HCT116 (cell line): Measurements from ENCODE around the gene CDON. TPM values are rescaled to one million over a fixed set of nuclear protein-coding genes. Genes with fewer than 3 reads are reported as not detected.

ENCODE experiments used
- ATAC-seq: fragments of 200-7000 bp; cut with Tn5 transposase; 2 replicates; pipeline ENCODE4 v1.9.1; 2020; ENCODE audit warnings: mild to moderate bottlenecking, moderate library complexity
- BruUV-seq: library from RNA; stranded (reverse); fragments of 400-500 nt; replicated peaks from 2 replicates; lab custom pipeline; 2021; lab: Mats Ljungman, UMichigan
- CTCF ChIA-PET: fragments of 300-600 bp; sonication (Branson Sonifier 250); formaldehyde crosslinking; loops from one replicate; lab custom pipeline; 2021; ENCODE audit warnings: antibody characterized with exemption; lab: Charles Lee
- POLR2A ChIA-PET: fragments of 300-600, 350-600 bp; sonication (Branson Sonifier 250); formaldehyde crosslinking; loops from one replicate; lab custom pipeline; 2021; ENCODE audit warnings: antibody characterized with exemption; lab: Charles Lee
- RAD21 ChIA-PET, 2 experiments: fragments of 300-600 bp; sonication (Branson Sonifier 250); formaldehyde crosslinking; loops; one replicate each; lab custom pipeline; 2023; ENCODE audit warnings: low total read pairs in 2 of 2; ENCODE audit not compliant: uncharacterized antibody in 2 of 2, unreplicated experiment in 2 of 2, low non-redundant PET in 1 of 2; lab: Charles Lee
- DNase-seq: peaks from one replicate; pipeline ENCODE4 v3.0.0-alpha.2; 2010; ENCODE audit warnings: low read depth, low spot score
- H2AFZ ChIP-seq: fragments of 200-600 bp; shearing (Covaris generic), sonication (generic); 2 replicates; pipeline ENCODE4 v1.6.1; 2017; ENCODE audit warnings: low read depth, mixed run types, mixed read lengths, antibody characterized with exemption, low read length; ENCODE audit not compliant: poor library complexity, severe bottlenecking
- H3K27ac ChIP-seq: 2 replicates; pipeline ENCODE4 v1.5.1; 2012; ENCODE audit warnings: low read depth, low read length
- H3K27me3 ChIP-seq: fragments of 200-600 bp; sonication (generic); 2 replicates; pipeline ENCODE4 v1.6.1; 2016; ENCODE audit warnings: mixed run types, low read length, mixed read lengths; ENCODE audit not compliant: insufficient read depth
- H3K36me3 ChIP-seq, 2 experiments: fragments of 200-500 bp in 1 of 2; fragments of 200-600 bp in 1 of 2; sonication (Bioruptor generic) in 1 of 2; sonication (generic) in 1 of 2; 2 replicates each; pipeline versions ENCODE4 v1.5.1 to v1.6.1; 2014 to 2016; ENCODE audit warnings: low read length in 2 of 2, inconsistent platforms in 1 of 2, mixed read lengths in 1 of 2, mixed run types in 1 of 2; ENCODE audit not compliant: insufficient read depth in 2 of 2, control insufficient read depth in 1 of 2
- H3K4me1 ChIP-seq, 2 experiments: fragments of 200-600 bp in 1 of 2; sonication (generic) in 1 of 2; 2 replicates each; pipeline versions ENCODE4 v1.5.1 to v1.6.1; 2012 to 2017; ENCODE audit warnings: low read length in 2 of 2, inconsistent platforms in 1 of 2, mild to moderate bottlenecking in 1 of 2, mixed read lengths in 1 of 2, mixed run types in 1 of 2, moderate library complexity in 1 of 2; ENCODE audit not compliant: insufficient read depth in 2 of 2, control insufficient read depth in 1 of 2
- H3K4me2 ChIP-seq: fragments of 200-600 bp; sonication (generic); 2 replicates; pipeline ENCODE4 v1.6.1; 2017; ENCODE audit warnings: mixed run types, low read length, mixed read lengths
- H3K4me3 ChIP-seq, 2 experiments: fragments of 200-600 bp in 1 of 2; sonication (generic) in 1 of 2; replicated peaks in 1 of 2; 2 replicates each; pipeline ENCODE4 v1.5.1; 2011 to 2016; ENCODE audit warnings: low read length in 2 of 2, control low read depth in 1 of 2, low read depth in 1 of 2, mild to moderate bottlenecking in 1 of 2, mixed read lengths in 1 of 2, mixed run types in 1 of 2
- H3K79me2 ChIP-seq: fragments of 200-600 bp; sonication (generic); 2 replicates; pipeline ENCODE4 v1.6.1; 2017; ENCODE audit warnings: mild to moderate bottlenecking, mixed run types, low read length, moderate library complexity, mixed read lengths; ENCODE audit not compliant: insufficient read depth
- H3K9ac ChIP-seq: fragments of 200-600 bp; sonication (generic); 2 replicates; pipeline ENCODE4 v1.6.1; 2016; ENCODE audit warnings: low read length, mixed read lengths
- H3K9me2 ChIP-seq: fragments of 200-600 bp; sonication (generic), shearing (Covaris generic); 2 replicates; pipeline ENCODE4 v1.6.1; 2017; ENCODE audit warnings: mixed run types, mild to moderate bottlenecking, moderate library complexity; ENCODE audit not compliant: insufficient read depth
- H3K9me3 ChIP-seq, 2 experiments: fragments of 200-500 bp in 1 of 2; fragments of 200-600 bp in 1 of 2; sonication (Bioruptor generic) in 1 of 2; sonication (generic) in 1 of 2; 2 replicates each; pipeline ENCODE4 v1.6.1; 2014 to 2017; ENCODE audit warnings: low read length in 2 of 2, mixed read lengths in 2 of 2, inconsistent platforms in 1 of 2, low read depth in 1 of 2, mild to moderate bottlenecking in 1 of 2, mixed run types in 1 of 2, moderate library complexity in 1 of 2; ENCODE audit not compliant: control insufficient read depth in 1 of 2, insufficient read depth in 1 of 2
- H4K20me1 ChIP-seq: fragments of 200-600 bp; sonication (generic), shearing (Covaris generic); 2 replicates; pipeline ENCODE4 v1.6.1; 2017; ENCODE audit warnings: mixed run types, mild to moderate bottlenecking, moderate library complexity; ENCODE audit not compliant: insufficient read depth
- FOSL1 ChIP-seq: IDR thresholded peaks from 2 replicates; pipeline ENCODE4 v1.6.1; 2012; ENCODE audit warnings: low read depth
- POLR2A ChIP-seq: IDR thresholded peaks from 2 replicates; pipeline ENCODE4 v1.7.0; 2011; ENCODE audit warnings: borderline replicate concordance; ENCODE audit not compliant: insufficient read depth, insufficient read length; ENCODE audit errors: extremely low read depth
- intact Hi-C: fragments of 100-400 bp; cut with micrococcal nuclease; formaldehyde crosslinking; loops from 2 replicates; pipeline ENCODE4 v1.10.0; 2022
- total RNA-seq: library from RNA; stranded (reverse); gene quantifications from one replicate; pipeline ENCODE4 v1.2.1, GENCODE V29; 2021; ENCODE audit not compliant: unreplicated experiment
- TF ChIP-seq, protein P1 (sequence below): IDR thresholded peaks from 2 replicates; pipeline ENCODE4 v1.6.1; 2012; ENCODE audit warnings: low read depth

CDON gene
- total RNA-seq, 1 experiment from 2014 or later: 16.9 TPM

DNA sequence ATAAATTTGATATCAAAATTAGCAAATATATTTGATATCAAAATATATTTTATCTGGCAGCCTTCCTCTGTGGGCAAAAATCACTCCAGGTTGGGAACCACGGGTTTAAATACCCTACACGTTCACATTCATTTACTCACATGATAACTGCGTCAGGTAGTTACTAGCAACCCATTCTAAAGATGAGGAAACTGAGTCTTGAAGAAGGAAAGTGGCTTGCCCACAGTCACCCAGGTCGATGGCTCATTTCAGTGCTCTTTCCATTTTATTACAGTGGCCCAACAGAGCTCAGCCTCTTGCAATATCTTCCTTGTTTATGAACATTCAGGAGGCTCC lies 19.2 kb upstream of the CDON start:
- Histone ChIP-seq H3K9ac (no peak overlapping the region), H3K4me3 (no peak overlapping the region), H3K4me1 (peaks cover 0 to 18% of the 10 kb centered on the region in 2 experiments; a peak in 3 of 4 replicates), H2AFZ (no peak overlapping the region), H3K4me2 (no peak overlapping the region), H3K36me3 (no peaks in the 10 kb centered on the region), H3K9me2 (no peaks in the 10 kb centered on the region), H3K9me3 (no peaks in the 10 kb centered on the region), H3K27me3 (no peaks in the 10 kb centered on the region), H4K20me1 (no peaks in the 10 kb centered on the region), H3K27ac (no peak overlapping the region), H3K79me2 (no peaks in the 10 kb centered on the region)
- ATAC-seq (no peak), DNase-seq (no peak)
- ChIA-PET POLR2A (no interaction called here), CTCF (no interaction called here), RAD21 (no interaction called here)
- TF ChIP-seq, protein P1, sequence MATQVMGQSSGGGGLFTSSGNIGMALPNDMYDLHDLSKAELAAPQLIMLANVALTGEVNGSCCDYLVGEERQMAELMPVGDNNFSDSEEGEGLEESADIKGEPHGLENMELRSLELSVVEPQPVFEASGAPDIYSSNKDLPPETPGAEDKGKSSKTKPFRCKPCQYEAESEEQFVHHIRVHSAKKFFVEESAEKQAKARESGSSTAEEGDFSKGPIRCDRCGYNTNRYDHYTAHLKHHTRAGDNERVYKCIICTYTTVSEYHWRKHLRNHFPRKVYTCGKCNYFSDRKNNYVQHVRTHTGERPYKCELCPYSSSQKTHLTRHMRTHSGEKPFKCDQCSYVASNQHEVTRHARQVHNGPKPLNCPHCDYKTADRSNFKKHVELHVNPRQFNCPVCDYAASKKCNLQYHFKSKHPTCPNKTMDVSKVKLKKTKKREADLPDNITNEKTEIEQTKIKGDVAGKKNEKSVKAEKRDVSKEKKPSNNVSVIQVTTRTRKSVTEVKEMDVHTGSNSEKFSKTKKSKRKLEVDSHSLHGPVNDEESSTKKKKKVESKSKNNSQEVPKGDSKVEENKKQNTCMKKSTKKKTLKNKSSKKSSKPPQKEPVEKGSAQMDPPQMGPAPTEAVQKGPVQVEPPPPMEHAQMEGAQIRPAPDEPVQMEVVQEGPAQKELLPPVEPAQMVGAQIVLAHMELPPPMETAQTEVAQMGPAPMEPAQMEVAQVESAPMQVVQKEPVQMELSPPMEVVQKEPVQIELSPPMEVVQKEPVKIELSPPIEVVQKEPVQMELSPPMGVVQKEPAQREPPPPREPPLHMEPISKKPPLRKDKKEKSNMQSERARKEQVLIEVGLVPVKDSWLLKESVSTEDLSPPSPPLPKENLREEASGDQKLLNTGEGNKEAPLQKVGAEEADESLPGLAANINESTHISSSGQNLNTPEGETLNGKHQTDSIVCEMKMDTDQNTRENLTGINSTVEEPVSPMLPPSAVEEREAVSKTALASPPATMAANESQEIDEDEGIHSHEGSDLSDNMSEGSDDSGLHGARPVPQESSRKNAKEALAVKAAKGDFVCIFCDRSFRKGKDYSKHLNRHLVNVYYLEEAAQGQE: no peak
- TF ChIP-seq FOSL1: no peak
- BruUV-seq: no TSS peak
- intact Hi-C loops: no loop called here

DNA sequence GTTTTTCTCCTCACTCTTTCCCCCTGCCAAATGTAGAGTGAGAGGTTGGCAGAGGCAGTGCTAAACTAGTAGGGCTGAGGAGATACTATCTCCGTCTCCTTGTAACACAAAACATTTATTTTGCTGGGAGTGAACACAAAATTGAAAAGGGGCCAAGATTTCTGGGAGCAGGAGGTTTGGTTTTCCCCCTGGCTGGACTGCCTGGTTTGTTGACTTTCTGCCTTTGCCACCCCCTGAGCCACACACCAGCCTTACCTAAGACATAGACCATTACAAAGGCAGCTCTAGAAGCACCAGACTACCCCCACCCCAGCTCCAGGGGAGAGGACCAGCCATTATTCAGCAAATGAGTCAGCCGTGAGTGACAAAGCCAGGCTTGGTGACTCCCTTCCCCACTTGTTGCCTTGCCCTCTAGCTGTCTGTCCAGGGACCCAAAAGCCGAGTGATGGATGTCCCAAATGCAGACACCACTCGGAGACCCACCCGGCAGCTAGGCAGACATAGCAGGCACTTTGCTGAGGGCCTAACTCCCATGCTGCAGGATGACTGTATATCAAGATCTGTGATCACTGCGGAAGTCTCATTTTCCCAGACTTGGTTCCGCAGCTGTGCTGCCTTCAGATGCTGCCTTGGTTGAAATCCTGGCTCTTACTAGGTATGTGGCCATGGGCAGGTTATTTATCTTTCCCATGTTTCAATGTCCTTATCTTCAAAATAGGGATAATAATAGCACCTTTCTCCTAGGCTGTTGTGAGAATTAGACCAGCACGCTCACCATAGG lies 17.7 kb upstream of the CDON start:
- Histone ChIP-seq H3K9ac (no peak overlapping the region), H2AFZ (no peak overlapping the region), H3K9me2 (no peaks in the 10 kb centered on the region), H3K4me3 (no peak overlapping the region), H3K4me1 (peaks cover 0 to 18% of the 10 kb centered on the region in 2 experiments; a peak in 3 of 4 replicates), H3K27me3 (no peaks in the 10 kb centered on the region), H3K36me3 (no peaks in the 10 kb centered on the region), H3K9me3 (no peaks in the 10 kb centered on the region), H3K27ac (no peak overlapping the region)
- CTCF ChIA-PET: no interaction called here
- no TSS peak for BruUV-seq
- intact Hi-C loops: no loop called here
- DNase-seq: no peak
- RAD21 ChIA-PET: no interaction called here
- POLR2A ChIA-PET: no interaction called here
- no peak for TF ChIP-seq POLR2A
- TF ChIP-seq, all 23 proteins: peak for 0
- no peaks in the 10 kb centered on the region for H4K20me1 ChIP-seq
- no peak overlapping the region for H3K4me2 ChIP-seq
- peak; percentile 45 for ATAC-seq
- no peaks in the 10 kb centered on the region for H3K79me2 ChIP-seq
